CD14-positive monocyte (primary cell): Measurements from ENCODE around the gene PHAF1. TPM values are rescaled to one million over a fixed set of nuclear protein-coding genes. Genes with fewer than 3 reads are reported as not detected.

ENCODE experiments used
- DNase-seq, 3 donors: peaks; one replicate each; pipeline ENCODE4 v3.0.0-alpha.2; 2011 to 2022
- H2AFZ ChIP-seq: 2 replicates; pipeline ENCODE4 v1.6.0; 2012; ENCODE audit warnings: mild to moderate bottlenecking, low read depth, low read length, inconsistent platforms; ENCODE audit not compliant: insufficient read depth, poor library complexity, severe bottlenecking
- H3K27ac ChIP-seq, 2 donors: 1 replicate in 1 of 2; 2 replicates in 1 of 2; pipeline ENCODE4 v1.5.1; 2012 to 2013; ENCODE audit warnings: low read length in 2 of 2, control low read depth in 1 of 2, inconsistent platforms in 1 of 2, low read depth in 1 of 2, mild to moderate bottlenecking in 1 of 2
- H3K27me3 ChIP-seq, 2 donors: one replicate each; pipeline versions ENCODE4 v1.6.0 to v1.6.1; 2011 to 2013; ENCODE audit warnings: low read length in 2 of 2; ENCODE audit not compliant: control insufficient read depth in 2 of 2, insufficient read depth in 2 of 2
- H3K36me3 ChIP-seq, 2 donors: replicated peaks in 1 of 2; 1 replicate in 1 of 2; 2 replicates in 1 of 2; pipeline versions ENCODE4 v1.5.1 to v1.6.1; 2012 to 2013; ENCODE audit warnings: low read length in 2 of 2, control low read depth in 1 of 2, inconsistent platforms in 1 of 2, mild to moderate bottlenecking in 1 of 2; ENCODE audit not compliant: insufficient read depth in 2 of 2, control insufficient read depth in 1 of 2
- H3K4me1 ChIP-seq, 2 donors: 1 replicate in 1 of 2; 2 replicates in 1 of 2; pipeline versions ENCODE4 v1.5.1 to v1.6.1; 2012 to 2013; ENCODE audit warnings: low read length in 2 of 2, control low read depth in 1 of 2, inconsistent platforms in 1 of 2, mild to moderate bottlenecking in 1 of 2, moderate library complexity in 1 of 2; ENCODE audit not compliant: insufficient read depth in 2 of 2, control insufficient read depth in 1 of 2
- H3K4me2 ChIP-seq: replicated peaks from 2 replicates; pipeline ENCODE3; 2012; ENCODE audit warnings: low read length, moderate library complexity, mild to moderate bottlenecking; ENCODE audit not compliant: poor library complexity, severe bottlenecking; ENCODE audit errors: extremely low read depth
- H3K4me3 ChIP-seq, 3 experiments: fragments of 200-600 bp in 1 of 3; sonication (generic) in 1 of 3; replicated peaks in 1 of 3; 1 replicate in 2 of 3; 2 replicates in 1 of 3; pipeline ENCODE4 v1.5.1; 2011 to 2013; ENCODE audit warnings: low read length in 3 of 3, mild to moderate bottlenecking in 3 of 3, control low read depth in 2 of 3, low read depth in 2 of 3, inconsistent platforms in 1 of 3, moderate library complexity in 1 of 3
- H3K79me2 ChIP-seq: 2 replicates; pipeline ENCODE4 v1.6.0; 2012; ENCODE audit warnings: mild to moderate bottlenecking, control low read depth, inconsistent platforms, low read length, moderate library complexity; ENCODE audit not compliant: insufficient read depth
- H3K9ac ChIP-seq: 2 replicates; pipeline ENCODE4 v1.6.0; 2017; ENCODE audit warnings: low read length, mild to moderate bottlenecking; ENCODE audit not compliant: insufficient read depth, poor library complexity, severe bottlenecking
- H3K9me3 ChIP-seq, 2 donors: replicated peaks in 1 of 2; 1 replicate in 1 of 2; 2 replicates in 1 of 2; pipeline versions ENCODE4 v1.5.1 to v1.6.1; 2012 to 2013; ENCODE audit warnings: low read length in 2 of 2, control low read depth in 1 of 2; ENCODE audit not compliant: control insufficient read depth in 1 of 2, insufficient read depth in 1 of 2
- H4K20me1 ChIP-seq: 2 replicates; pipeline ENCODE4 v1.6.0; 2012; ENCODE audit warnings: mild to moderate bottlenecking, low read length, control low read depth, moderate library complexity; ENCODE audit not compliant: insufficient read depth
- H3K27ac Mint-ChIP-seq, 7 donors: one replicate each; pipeline ENCODE4 v1.8.0; 2020; ENCODE audit warnings: mild to moderate bottlenecking in 7 of 7, mixed read lengths in 7 of 7, moderate library complexity in 6 of 7, inconsistent platforms in 2 of 7
- H3K27me3 Mint-ChIP-seq, 3 donors: one replicate each; pipeline ENCODE4 v1.8.0; 2021 to 2022; ENCODE audit warnings: low read depth in 3 of 3, mild to moderate bottlenecking in 3 of 3, mixed read lengths in 3 of 3, moderate library complexity in 3 of 3, inconsistent platforms in 1 of 3
- H3K36me3 Mint-ChIP-seq, 2 donors: one replicate each; pipeline ENCODE4 v1.8.0; 2020; ENCODE audit warnings: mixed read lengths in 2 of 2, inconsistent platforms in 1 of 2, mild to moderate bottlenecking in 1 of 2
- H3K4me1 Mint-ChIP-seq: one replicate; pipeline ENCODE4 v1.8.0; 2020; ENCODE audit warnings: mild to moderate bottlenecking, mixed read lengths
- H3K4me3 Mint-ChIP-seq, 2 donors: one replicate each; pipeline ENCODE4 v1.8.0; 2020; ENCODE audit warnings: mild to moderate bottlenecking in 2 of 2, mixed read lengths in 2 of 2, moderate library complexity in 1 of 2
- H3K9me3 Mint-ChIP-seq, 7 donors: one replicate each; pipeline ENCODE4 v1.8.0; 2020 to 2022; ENCODE audit warnings: mixed read lengths in 7 of 7, mild to moderate bottlenecking in 6 of 7, moderate library complexity in 6 of 7, inconsistent platforms in 2 of 7
- CTCF ChIP-seq: fragments of 200-600 bp; IDR thresholded peaks from one replicate; pipeline ENCODE4 v1.8.0; 2022; ENCODE audit warnings: antibody characterized with exemption, mild to moderate bottlenecking
- WGBS: methylation state at CpG from one replicate; pipeline ENCODE4 v1.1.5; 2013; ENCODE audit warnings: missing lambda C conversion rate; ENCODE audit not compliant: insufficient coverage; 5-methylcytosine and 5-hydroxymethylcytosine counted together
- intact Hi-C, 2 donors: fragments of 100-400 bp; cut with micrococcal nuclease; formaldehyde crosslinking; loops; one replicate each; pipeline versions ENCODE4 v1.15.0 to v1.15.1; 2023
- polyA plus RNA-seq, 3 donors: library from polyadenylated mRNA; depleted of rRNA in 1 of 3; unstranded in 2 of 3; stranded (reverse) in 1 of 3; fragments of 300-500 nt in 2 of 3; fragments of >200 nt in 1 of 3; fragmentation: Illumina TruSeq in 2 of 3; gene quantifications; 1 replicate in 2 of 3; 2 replicates in 1 of 3; pipeline ENCODE4 v1.2.3, GENCODE V29; 2012 to 2021

PHAF1 gene
- polyA plus RNA-seq, 3 donors, result 18.8 to 68.2 (median 26.5) TPM

- Histone ChIP-seq H3K36me3 (peaks cover 11 to 26% of the 10 kb centered on the region in 2 donors), H3K79me2 (peaks cover 1% of the 10 kb centered on the region), H4K20me1 (no peaks in the 10 kb centered on the region), H3K9me3 (no peaks in the 10 kb centered on the region), H3K4me3 (peak overlapping the region in 1 of 3 experiments; percentile 55), H3K9ac (peak overlapping the region; percentile 15), H3K27me3 (no peaks in the 10 kb centered on the region), H2AFZ (peak overlapping the region; percentile 53), H3K4me2 (peak overlapping the region; percentile 51), H3K4me1 (peaks cover 27 to 28% of the 10 kb centered on the region in 2 donors), H3K27ac (peak overlapping the region; percentile 52 to 80)
- no peaks in the 10 kb centered on the region for H3K27me3 Mint-ChIP-seq
- DNase-seq, result peak; percentile 9 to 30 (median 17)
- H3K36me3 Mint-ChIP-seq, result peaks cover 10 to 17% of the 10 kb centered on the region in 2 donors
- peak overlapping the region; percentile 73 to 91 (median 85) for H3K27ac Mint-ChIP-seq
- H3K4me3 Mint-ChIP-seq, result peak overlapping the region in 1 of 2 donors; percentile 71
- no peak for TF ChIP-seq CTCF
- WGBS, result 8% methylated on average over 2 of the region's 6 CpGs
- intact Hi-C loops, result loop anchor here in 1 of 2 donors (10.0 kb wide), 1 partner anchor 80 kb away; the partner anchor contains the start of gene CBFB
- H3K9me3 Mint-ChIP-seq, result peaks cover 0 to 3% (median 0%) of the 10 kb centered on the region in 7 donors
- peaks cover 34% of the 10 kb centered on the region for H3K4me1 Mint-ChIP-seq
Measured at GRCh38 chr16:67104845-67105244, 4.9 kb upstream of the PHAF1 start.

GRCh38 chr16:67105246-67105645, 4.5 kb upstream of the PHAF1 start:
- Histone ChIP-seq H3K27me3 (no peaks in the 10 kb centered on the region), H3K4me3 (peak overlapping the region in 1 of 3 experiments; percentile 55), H3K36me3 (peaks cover 7 to 22% of the 10 kb centered on the region in 2 donors), H3K27ac (peak overlapping the region; percentile 52 to 80), H3K9ac (peak overlapping the region; percentile 15), H3K79me2 (peaks cover 5% of the 10 kb centered on the region), H3K9me3 (no peaks in the 10 kb centered on the region), H4K20me1 (peaks cover 1% of the 10 kb centered on the region), H2AFZ (peak overlapping the region; percentile 53), H3K4me2 (peak overlapping the region; percentile 51), H3K4me1 (peaks cover 27 to 29% of the 10 kb centered on the region in 2 donors)
- intact Hi-C loops, result loop anchor here in 1 of 2 donors (10.0 kb wide), 1 partner anchor 80 kb away; the partner anchor contains the start of gene CBFB
- peaks cover 10 to 15% of the 10 kb centered on the region in 2 donors for H3K36me3 Mint-ChIP-seq
- DNase-seq, result peak; percentile 51 to 76 (median 74)
- H3K9me3 Mint-ChIP-seq, result peaks cover 0 to 3% (median 0%) of the 10 kb centered on the region in 7 donors
- no peak for TF ChIP-seq CTCF
- peaks cover 35% of the 10 kb centered on the region for H3K4me1 Mint-ChIP-seq
- 0% methylated on average over 1 of the region's 2 CpGs for WGBS
- H3K27ac Mint-ChIP-seq, result peak overlapping the region; percentile 73 to 91 (median 85)
- H3K4me3 Mint-ChIP-seq, result peak overlapping the region in 1 of 2 donors; percentile 71
- no peaks in the 10 kb centered on the region for H3K27me3 Mint-ChIP-seq
